ENCODE results near the gene ATPAF1. TPM values are rescaled to one million over a fixed set of nuclear protein-coding genes. Genes with fewer than 3 reads are reported as not detected.
A peak's percentile ranks its signal among the peaks of the same experiment; 100 is the strongest.
"Not testable (repeated sequence)": the region's sequence is repeated elsewhere in the genome, so short reads cannot be mapped to it uniquely, and the experiment has no call there.

Gene ATPAF1
- total and polyA plus RNA-seq, 3 experiments from 2014 or later: 40.2 to 75.8 (median 42.3) TPM

DNA sequence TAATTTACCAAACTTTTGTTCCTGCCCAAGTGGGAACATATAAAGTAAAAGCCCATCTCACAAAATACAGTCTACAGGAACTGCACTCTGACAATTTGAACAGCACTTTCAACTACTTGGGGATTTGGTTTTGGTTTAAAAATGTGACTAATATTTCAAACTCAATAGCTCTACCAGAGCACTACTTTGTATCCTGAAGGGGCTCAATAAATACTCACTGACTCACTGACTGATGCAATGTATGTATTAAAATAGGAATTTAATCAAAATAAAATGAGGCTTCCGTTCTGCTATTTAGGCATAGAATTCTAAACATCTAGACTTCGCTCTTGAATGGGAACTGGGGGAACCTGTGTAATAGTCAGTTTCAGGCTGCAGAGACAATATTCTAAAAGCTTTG is 28.9 kb upstream of the ATPAF1 start:
- no peak overlapping the region for H3K4me3 ChIP-seq (ENCODE audit: low read length)
- Mint-ChIP-seq H3K36me3 (peaks cover 19 to 93% (median 32%) of the 10 kb centered on the region in 3 donors), H3K27ac (peak overlapping the region in 2 of 8 donors; percentile 38 to 66), H3K9me3 (peaks cover 0 to 2% (median 0%) of the 10 kb centered on the region in 5 donors), H3K4me1 (peaks cover 34 to 53% (median 42%) of the 10 kb centered on the region in 3 donors), H3K27me3 (no peaks in the 10 kb centered on the region), H3K4me3 (no peak overlapping the region)
- H3K27ac ChIP-seq (ENCODE audit: low read depth, low read length): no peak overlapping the region
- no peak for DNase-seq
- peaks cover 40% of the 10 kb centered on the region for H3K36me3 ChIP-seq (ENCODE audit: insufficient read depth, low read length)
- no peaks in the 10 kb centered on the region for H3K27me3 ChIP-seq (ENCODE audit: insufficient read depth, low read length, poor library complexity, severe bottlenecking)
- no peaks in the 10 kb centered on the region for H3K4me1 ChIP-seq (ENCODE audit: insufficient read depth, low read length)
- ChIA-PET POLR2A (no interaction called here), CTCF (no interaction called here)
- H3K9me3 ChIP-seq (ENCODE audit: low read length): no peaks in the 10 kb centered on the region

DNA sequence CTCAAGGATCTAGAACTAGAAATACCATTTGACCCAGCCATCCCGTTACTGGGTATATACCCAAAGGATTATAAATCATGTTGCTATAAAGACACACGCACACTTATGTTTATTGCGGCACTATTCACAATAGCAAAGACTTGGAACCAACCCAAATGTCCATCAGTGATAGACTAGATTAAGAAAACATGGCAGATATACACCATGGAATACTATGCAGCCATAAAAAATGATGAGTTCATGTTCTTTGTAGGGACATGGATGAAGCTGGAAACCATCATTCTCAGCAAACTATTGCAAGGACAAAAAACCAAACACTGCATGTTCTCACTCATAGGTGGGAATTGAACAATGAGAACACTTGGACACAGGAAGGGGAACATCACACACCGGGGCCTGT is 26.5 kb upstream of the ATPAF1 start:
- H3K27me3 Mint-ChIP-seq, CTCF ChIA-PET: not testable (repeated sequence)

DNA sequence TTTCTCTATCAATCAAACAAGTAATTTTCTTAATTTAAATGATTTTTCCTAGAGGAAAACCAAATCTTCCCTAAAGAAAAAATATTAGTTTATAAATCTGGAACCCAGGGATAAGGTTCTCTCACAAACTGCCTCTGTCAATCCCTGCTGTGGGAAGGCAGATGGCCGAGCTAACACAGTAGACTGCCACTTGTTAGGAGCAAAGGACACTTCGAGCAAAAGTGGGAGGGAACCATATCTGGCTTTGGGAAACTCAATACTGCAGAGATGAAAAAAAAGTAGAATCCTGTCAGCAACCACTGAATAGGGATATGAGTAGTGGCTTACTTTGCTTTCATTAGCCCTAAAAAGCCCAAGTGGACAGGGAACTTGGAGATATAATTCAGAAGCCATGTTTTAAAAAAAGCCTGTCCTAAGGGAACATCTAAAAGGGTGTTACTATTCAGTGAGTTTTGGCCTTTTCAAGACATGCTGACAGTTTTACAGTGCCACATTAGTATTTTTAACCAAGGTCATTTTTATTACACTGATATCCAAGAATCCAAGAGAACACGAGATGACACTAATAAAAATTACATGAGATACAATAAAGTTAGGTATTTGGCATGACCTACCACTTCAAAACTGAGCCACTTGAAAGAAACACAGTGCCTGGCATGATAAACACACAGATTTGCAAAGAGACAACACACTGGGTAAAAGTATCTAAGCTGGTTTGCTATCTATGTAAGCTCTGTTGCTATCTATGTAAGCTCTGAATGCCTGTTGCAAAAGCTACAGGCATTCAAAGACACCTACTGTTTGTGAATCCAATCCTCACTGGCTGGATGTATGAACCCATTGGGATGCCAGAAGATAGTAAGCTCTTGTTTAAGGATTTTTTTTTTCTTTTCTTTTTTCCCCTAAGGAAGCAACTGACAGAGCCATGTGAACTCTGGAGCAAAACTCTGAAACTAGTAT is 24.9 kb upstream of the ATPAF1 start:
- peak overlapping the region in 4 of 8 donors; percentile 35 to 42 (median 38) for H3K27ac Mint-ChIP-seq
- Histone ChIP-seq H3K36me3 (ENCODE audit: insufficient read depth, low read length) (peaks cover 67% of the 10 kb centered on the region), H3K4me1 (ENCODE audit: insufficient read depth, low read length) (no peaks in the 10 kb centered on the region), H3K4me3 (ENCODE audit: low read length) (no peak overlapping the region), H3K27me3 (ENCODE audit: insufficient read depth, low read length, poor library complexity, severe bottlenecking) (no peaks in the 10 kb centered on the region), H3K9me3 (ENCODE audit: low read length) (no peaks in the 10 kb centered on the region), H3K27ac (ENCODE audit: low read depth, low read length) (no peak overlapping the region)
- ChIA-PET POLR2A (no interaction called here), CTCF (no interaction called here)
- DNase-seq: no peak
- H3K27me3 Mint-ChIP-seq: peaks cover 0 to 1% of the 10 kb centered on the region in 2 donors
- H3K9me3 Mint-ChIP-seq: peaks cover 0 to 2% (median 0%) of the 10 kb centered on the region in 5 donors
- peaks cover 25 to 95% (median 41%) of the 10 kb centered on the region in 3 donors for H3K36me3 Mint-ChIP-seq
- peaks cover 6 to 17% (median 10%) of the 10 kb centered on the region in 3 donors for H3K4me1 Mint-ChIP-seq
- H3K4me3 Mint-ChIP-seq: no peak overlapping the region

More for the DNA sequence above, 26.5 kb upstream of the ATPAF1 start:
- POLR2A ChIA-PET; H3K27ac ChIP-seq (ENCODE audit: low read depth, low read length); H3K9me3 ChIP-seq (ENCODE audit: low read length); H3K4me1 ChIP-seq (ENCODE audit: insufficient read depth, low read length); DNase-seq; H3K9me3 Mint-ChIP-seq; H3K4me3 ChIP-seq (ENCODE audit: low read length); H3K27me3 ChIP-seq (ENCODE audit: insufficient read depth, low read length, poor library complexity, severe bottlenecking); H3K4me3 Mint-ChIP-seq: not testable (repeated sequence)
- H3K27ac Mint-ChIP-seq: peak overlapping the region in 1 of 8 donors; percentile 43
- H3K4me1 Mint-ChIP-seq: peaks cover 16 to 31% (median 20%) of the 10 kb centered on the region in 3 donors
- H3K36me3 ChIP-seq (ENCODE audit: insufficient read depth, low read length): peaks cover 61% of the 10 kb centered on the region
- peaks cover 25 to 95% (median 35%) of the 10 kb centered on the region in 3 donors for H3K36me3 Mint-ChIP-seq

DNA sequence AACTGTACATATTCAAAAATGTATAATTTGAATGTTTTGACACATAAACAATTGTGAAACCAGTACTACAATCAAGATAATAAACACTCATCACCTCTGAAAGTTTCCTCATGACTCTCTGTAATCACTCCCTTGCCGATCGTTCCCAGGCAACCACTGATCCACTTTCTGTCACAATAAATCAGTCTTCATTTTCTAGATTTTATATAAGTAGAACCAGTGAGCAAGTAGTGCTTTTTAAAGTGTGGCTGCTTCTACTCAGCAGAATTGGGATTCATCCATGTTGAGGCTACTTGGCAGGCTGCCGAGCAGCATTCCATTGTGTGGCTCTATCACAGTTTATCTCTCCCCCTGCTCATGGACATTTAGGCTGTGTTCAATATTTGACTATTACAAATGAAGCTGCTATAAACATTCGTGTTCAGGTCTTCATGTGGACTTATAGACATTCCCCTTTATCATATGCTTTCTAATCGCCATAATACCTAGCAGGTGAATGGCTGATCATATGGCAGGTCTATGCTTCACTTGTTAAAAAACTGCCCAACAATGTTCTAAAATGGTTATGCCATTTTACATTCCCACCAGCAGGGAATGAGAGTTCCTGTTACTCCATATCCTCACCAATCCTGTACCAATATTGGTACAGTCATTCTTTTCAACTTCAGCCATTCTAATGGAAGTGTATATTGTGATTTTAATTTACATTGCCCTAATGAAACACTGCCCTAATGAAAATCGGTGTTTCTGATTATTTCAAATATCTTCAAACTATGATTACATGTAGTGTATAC is 24.0 kb upstream of the ATPAF1 start:
- CTCF ChIA-PET: interaction anchor here (0.8 kb wide), 1 partner anchor 33 kb away, joined by 3 read pairs; no protein-coding TSS in a partner anchor
- H3K4me1 Mint-ChIP-seq: peaks cover 1 to 13% (median 7%) of the 10 kb centered on the region in 3 donors
- H3K4me3 Mint-ChIP-seq: no peak overlapping the region
- no peaks in the 10 kb centered on the region for H3K9me3 ChIP-seq (ENCODE audit: low read length)
- no peaks in the 10 kb centered on the region for H3K27me3 ChIP-seq (ENCODE audit: insufficient read depth, low read length, poor library complexity, severe bottlenecking)
- no peak overlapping the region for H3K27ac ChIP-seq (ENCODE audit: low read depth, low read length)
- H3K27me3 Mint-ChIP-seq: peaks cover 0 to 1% of the 10 kb centered on the region in 2 donors
- POLR2A ChIA-PET: no interaction called here
- peaks cover 76% of the 10 kb centered on the region for H3K36me3 ChIP-seq (ENCODE audit: insufficient read depth, low read length)
- peaks cover 0 to 2% (median 0%) of the 10 kb centered on the region in 5 donors for H3K9me3 Mint-ChIP-seq
- no peaks in the 10 kb centered on the region for H3K4me1 ChIP-seq (ENCODE audit: insufficient read depth, low read length)
- DNase-seq: no peak
- no peak overlapping the region for H3K4me3 ChIP-seq (ENCODE audit: low read length)
- peak overlapping the region in 1 of 8 donors; percentile 17 for H3K27ac Mint-ChIP-seq
- H3K36me3 Mint-ChIP-seq: peaks cover 25 to 97% (median 44%) of the 10 kb centered on the region in 3 donors

DNA sequence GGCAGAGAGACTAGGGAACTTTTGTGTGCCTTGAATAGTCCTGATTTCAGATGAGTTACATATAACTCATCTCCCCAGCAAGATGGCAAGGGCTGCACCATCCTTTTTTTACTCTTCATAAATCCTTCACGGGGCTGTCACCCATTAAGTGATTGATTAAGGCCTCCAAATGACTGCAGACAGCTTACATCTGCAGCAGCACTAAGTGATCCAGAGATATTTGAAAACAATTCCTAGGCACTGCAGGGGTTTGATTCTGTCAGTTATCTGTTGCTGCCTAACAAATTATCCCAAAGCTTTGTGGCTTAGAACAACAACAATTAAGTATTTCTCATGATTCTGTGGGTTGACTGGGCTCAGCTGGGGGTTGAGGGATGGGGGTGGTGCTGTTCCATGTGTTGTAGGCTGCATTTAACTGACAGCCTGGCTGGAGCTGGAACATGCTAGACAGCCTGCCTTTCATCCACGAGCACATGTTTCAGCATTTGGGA is 22.8 kb upstream of the ATPAF1 start:
- no peak for DNase-seq
- no peak overlapping the region for H3K27ac ChIP-seq (ENCODE audit: low read depth, low read length)
- no peaks in the 10 kb centered on the region for H3K9me3 ChIP-seq (ENCODE audit: low read length)
- no peak overlapping the region for H3K4me3 Mint-ChIP-seq
- H3K27me3 Mint-ChIP-seq: peaks cover 0 to 1% of the 10 kb centered on the region in 2 donors
- peaks cover 76% of the 10 kb centered on the region for H3K36me3 ChIP-seq (ENCODE audit: insufficient read depth, low read length)
- peaks cover 0 to 2% (median 0%) of the 10 kb centered on the region in 5 donors for H3K9me3 Mint-ChIP-seq
- H3K27ac Mint-ChIP-seq: peak overlapping the region in 4 of 8 donors; percentile 2 to 87 (median 10)
- H3K27me3 ChIP-seq (ENCODE audit: insufficient read depth, low read length, poor library complexity, severe bottlenecking): no peaks in the 10 kb centered on the region
- no peak overlapping the region for H3K4me3 ChIP-seq (ENCODE audit: low read length)
- POLR2A ChIA-PET: no interaction called here
- CTCF ChIA-PET: no interaction called here
- peaks cover 0 to 8% (median 7%) of the 10 kb centered on the region in 3 donors for H3K4me1 Mint-ChIP-seq
- H3K36me3 Mint-ChIP-seq: peaks cover 24 to 97% (median 44%) of the 10 kb centered on the region in 3 donors
- no peaks in the 10 kb centered on the region for H3K4me1 ChIP-seq (ENCODE audit: insufficient read depth, low read length)

DNA sequence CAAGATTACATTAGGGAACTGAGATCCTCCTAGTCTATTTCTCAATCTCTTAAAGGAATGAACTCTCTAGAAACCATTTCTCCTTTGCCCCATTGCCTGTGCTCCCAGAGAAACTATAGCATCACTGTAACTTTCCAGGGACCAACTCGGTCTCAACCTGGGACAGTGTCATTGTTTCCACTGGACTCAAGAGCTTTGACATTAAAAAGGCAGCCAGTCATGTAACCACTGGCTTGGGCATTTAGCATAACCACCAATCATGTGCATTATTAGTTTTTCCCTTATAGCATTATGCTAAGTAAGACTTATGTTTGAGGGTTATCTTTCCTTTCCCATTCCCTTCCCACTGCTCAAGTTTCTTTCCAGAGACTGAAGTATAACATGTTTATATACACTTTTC is 21.7 kb upstream of the ATPAF1 start:
- CTCF ChIA-PET: no interaction called here
- peak overlapping the region in 3 of 8 donors; percentile 5 to 50 (median 44) for H3K27ac Mint-ChIP-seq

DNA sequence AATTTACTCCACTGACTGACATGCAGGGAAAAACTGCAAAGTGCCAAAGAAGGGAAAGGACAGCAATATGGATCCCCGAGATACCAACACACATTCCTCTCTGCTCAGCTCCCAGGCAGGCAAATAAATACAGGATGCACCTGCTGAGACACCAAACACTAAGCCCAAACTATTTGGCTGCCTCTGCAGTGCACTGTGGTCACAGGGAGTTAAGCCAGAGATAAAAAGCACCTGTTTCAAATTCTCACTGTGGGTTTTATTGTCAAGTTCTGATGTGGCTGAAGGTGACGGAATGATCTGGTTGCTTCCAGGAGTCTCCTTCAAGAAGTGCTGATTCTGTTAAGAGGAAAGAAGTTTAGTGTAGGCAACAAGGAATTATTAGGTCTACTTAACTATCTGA is 21.2 kb upstream of the ATPAF1 start:
- Mint-ChIP-seq H3K4me1 (peaks cover 0 to 8% (median 7%) of the 10 kb centered on the region in 3 donors), H3K4me3 (no peak overlapping the region), H3K9me3 (no peaks in the 10 kb centered on the region), H3K36me3 (peaks cover 10 to 96% (median 34%) of the 10 kb centered on the region in 3 donors), H3K27me3 (peaks cover 0 to 1% of the 10 kb centered on the region in 2 donors), H3K27ac (peak overlapping the region in 2 of 8 donors; percentile 5 to 17)
- Histone ChIP-seq H3K27ac (ENCODE audit: low read depth, low read length) (no peak overlapping the region), H3K4me3 (ENCODE audit: low read length) (no peak overlapping the region), H3K4me1 (ENCODE audit: insufficient read depth, low read length) (no peaks in the 10 kb centered on the region), H3K27me3 (ENCODE audit: insufficient read depth, low read length, poor library complexity, severe bottlenecking) (no peaks in the 10 kb centered on the region), H3K36me3 (ENCODE audit: insufficient read depth, low read length) (peaks cover 79% of the 10 kb centered on the region), H3K9me3 (ENCODE audit: low read length) (no peaks in the 10 kb centered on the region)
- ChIA-PET POLR2A (interaction anchor here (0.6 kb wide), 1 partner anchor 15 kb away, joined by 7 read pairs; no protein-coding TSS in a partner anchor), CTCF (no interaction called here)
- no peak for DNase-seq

More for the DNA sequence above, 21.7 kb upstream of the ATPAF1 start:
- H3K9me3 Mint-ChIP-seq: no peaks in the 10 kb centered on the region
- H3K36me3 ChIP-seq (ENCODE audit: insufficient read depth, low read length): peaks cover 74% of the 10 kb centered on the region
- H3K27me3 Mint-ChIP-seq: peaks cover 0 to 1% of the 10 kb centered on the region in 2 donors
- no peak overlapping the region for H3K27ac ChIP-seq (ENCODE audit: low read depth, low read length)
- H3K9me3 ChIP-seq (ENCODE audit: low read length): no peaks in the 10 kb centered on the region
- POLR2A ChIA-PET: no interaction called here
- no peak for DNase-seq
- no peak overlapping the region for H3K4me3 Mint-ChIP-seq
- no peak overlapping the region for H3K4me3 ChIP-seq (ENCODE audit: low read length)
- no peaks in the 10 kb centered on the region for H3K4me1 ChIP-seq (ENCODE audit: insufficient read depth, low read length)
- H3K36me3 Mint-ChIP-seq: peaks cover 13 to 96% (median 34%) of the 10 kb centered on the region in 3 donors
- H3K4me1 Mint-ChIP-seq: peaks cover 0 to 8% (median 7%) of the 10 kb centered on the region in 3 donors
- no peaks in the 10 kb centered on the region for H3K27me3 ChIP-seq (ENCODE audit: insufficient read depth, low read length, poor library complexity, severe bottlenecking)

Data from CD8-positive, alpha-beta memory T cell (primary cell).